ENCODE data around the gene ATP8B4. TPM values are rescaled to one million over a fixed set of nuclear protein-coding genes. Genes with fewer than 3 reads are reported as not detected.

The ATP8B4 gene
- total RNA-seq, 6 experiments from 2014 or later, result 0.31 to 1.6 (median 0.91) TPM

DNA sequence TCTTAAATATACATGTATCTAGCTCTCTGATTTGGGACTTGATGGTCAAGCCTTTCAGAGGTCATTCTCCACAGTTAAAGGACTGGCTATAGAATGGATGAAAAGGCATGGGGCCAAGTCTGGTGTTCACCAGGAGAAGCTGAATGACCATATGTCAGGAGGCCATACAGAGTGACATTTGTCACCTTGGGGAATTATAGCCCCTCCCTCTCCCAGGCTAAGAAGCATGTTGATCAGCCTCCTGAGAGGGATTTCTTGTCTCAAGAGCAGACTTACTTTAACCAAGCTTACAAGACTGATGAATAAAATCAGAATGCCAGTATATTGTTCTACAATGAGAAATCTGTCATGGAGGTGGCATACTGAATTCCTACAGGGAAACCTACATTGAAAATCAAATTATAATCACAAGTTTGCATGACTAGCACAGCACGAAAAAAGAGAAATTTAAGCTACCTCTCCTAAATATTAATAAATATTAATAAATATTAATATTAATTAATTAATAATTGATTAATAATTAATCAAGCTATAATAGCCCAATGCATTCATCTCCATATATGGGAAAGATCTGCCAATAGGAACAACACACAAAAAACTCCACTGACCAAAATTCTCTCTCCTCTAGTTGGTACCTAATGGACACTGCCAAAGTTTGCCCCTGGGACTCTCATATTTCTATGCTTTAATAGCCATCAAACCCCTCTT, 47.3 kb downstream of the ATP8B4 start:
- Mint-ChIP-seq H3K27ac (no peak overlapping the region), H3K36me3 (ENCODE audit: low read depth) (no peaks in the 10 kb centered on the region), H3K9me3 (no peaks in the 10 kb centered on the region), H3K27me3 (ENCODE audit: insufficient read depth) (peaks cover 2% of the 10 kb centered on the region; the same call in 1 of the 2 replicates), H3K4me1 (ENCODE audit: low read depth) (peaks cover 6% of the 10 kb centered on the region; the same call in 1 of the 2 replicates), H3K4me3 (no peak overlapping the region)
- TF ChIP-seq, protein P1, sequence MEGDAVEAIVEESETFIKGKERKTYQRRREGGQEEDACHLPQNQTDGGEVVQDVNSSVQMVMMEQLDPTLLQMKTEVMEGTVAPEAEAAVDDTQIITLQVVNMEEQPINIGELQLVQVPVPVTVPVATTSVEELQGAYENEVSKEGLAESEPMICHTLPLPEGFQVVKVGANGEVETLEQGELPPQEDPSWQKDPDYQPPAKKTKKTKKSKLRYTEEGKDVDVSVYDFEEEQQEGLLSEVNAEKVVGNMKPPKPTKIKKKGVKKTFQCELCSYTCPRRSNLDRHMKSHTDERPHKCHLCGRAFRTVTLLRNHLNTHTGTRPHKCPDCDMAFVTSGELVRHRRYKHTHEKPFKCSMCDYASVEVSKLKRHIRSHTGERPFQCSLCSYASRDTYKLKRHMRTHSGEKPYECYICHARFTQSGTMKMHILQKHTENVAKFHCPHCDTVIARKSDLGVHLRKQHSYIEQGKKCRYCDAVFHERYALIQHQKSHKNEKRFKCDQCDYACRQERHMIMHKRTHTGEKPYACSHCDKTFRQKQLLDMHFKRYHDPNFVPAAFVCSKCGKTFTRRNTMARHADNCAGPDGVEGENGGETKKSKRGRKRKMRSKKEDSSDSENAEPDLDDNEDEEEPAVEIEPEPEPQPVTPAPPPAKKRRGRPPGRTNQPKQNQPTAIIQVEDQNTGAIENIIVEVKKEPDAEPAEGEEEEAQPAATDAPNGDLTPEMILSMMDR (IDR thresholded peaks at IDR 0.05), result no peak
- DNase-seq, result no peak

DNA sequence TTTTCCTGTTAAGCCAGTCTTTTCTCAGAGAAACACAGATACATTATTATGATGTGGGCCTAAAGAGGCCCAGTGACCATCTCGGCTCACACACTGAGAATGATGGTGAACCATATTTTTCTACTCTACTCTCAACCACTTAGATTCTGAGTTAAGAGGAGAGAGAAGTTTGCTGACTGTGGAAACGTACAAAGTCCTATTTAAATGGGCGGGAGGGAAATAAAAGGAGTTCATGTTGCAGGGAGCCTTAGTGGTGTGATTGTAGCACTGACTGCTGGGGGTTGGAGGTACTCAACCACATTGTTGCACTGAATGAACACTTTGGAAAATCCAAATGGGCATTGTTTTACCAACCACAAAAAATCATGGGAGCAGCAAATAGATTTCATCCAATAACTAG, 51.0 kb downstream of the ATP8B4 start:
- peaks cover 8% of the 10 kb centered on the region; the same call in 1 of the 2 replicates for H3K4me1 Mint-ChIP-seq (ENCODE audit: low read depth)
- H3K36me3 Mint-ChIP-seq (ENCODE audit: low read depth), result no peaks in the 10 kb centered on the region
- H3K9me3 Mint-ChIP-seq, result no peaks in the 10 kb centered on the region
- TF ChIP-seq, protein P1 (IDR thresholded peaks at IDR 0.05), result no peak
- no peak overlapping the region for H3K4me3 Mint-ChIP-seq
- DNase-seq, result no peak
- H3K27me3 Mint-ChIP-seq (ENCODE audit: insufficient read depth), result peaks cover 2% of the 10 kb centered on the region; the same call in 1 of the 2 replicates
- no peak overlapping the region for H3K27ac Mint-ChIP-seq

DNA sequence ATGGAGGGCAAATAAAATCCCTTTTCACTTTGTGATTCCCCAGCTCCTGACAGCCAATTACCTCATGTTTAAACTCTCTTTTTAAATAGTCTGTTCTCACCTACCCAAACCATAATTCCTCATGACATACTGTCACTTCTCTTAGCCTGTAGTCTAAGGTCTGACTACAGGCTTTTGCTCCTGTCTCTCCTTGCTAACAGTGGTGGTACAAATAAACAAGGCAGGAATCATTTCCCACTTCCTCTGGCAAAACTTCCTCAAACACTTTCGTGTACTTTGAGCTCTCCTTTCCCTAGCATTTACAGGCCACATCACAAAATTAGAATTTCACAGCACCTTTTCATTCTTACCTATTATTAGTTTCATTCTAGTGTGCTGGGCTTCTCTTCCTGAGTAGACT, 51.8 kb downstream of the ATP8B4 start:
- H3K4me1 Mint-ChIP-seq (ENCODE audit: low read depth), result peaks cover 8% of the 10 kb centered on the region; the same call in 1 of the 2 replicates
- H3K36me3 Mint-ChIP-seq (ENCODE audit: low read depth), result no peaks in the 10 kb centered on the region
- no peak overlapping the region for H3K4me3 Mint-ChIP-seq
- TF ChIP-seq, protein P1 (IDR thresholded peaks at IDR 0.05), result no peak
- no peak overlapping the region for H3K27ac Mint-ChIP-seq
- H3K27me3 Mint-ChIP-seq (ENCODE audit: insufficient read depth), result peaks cover 2% of the 10 kb centered on the region; the same call in 1 of the 2 replicates
- DNase-seq, result no peak
- no peaks in the 10 kb centered on the region for H3K9me3 Mint-ChIP-seq

DNA sequence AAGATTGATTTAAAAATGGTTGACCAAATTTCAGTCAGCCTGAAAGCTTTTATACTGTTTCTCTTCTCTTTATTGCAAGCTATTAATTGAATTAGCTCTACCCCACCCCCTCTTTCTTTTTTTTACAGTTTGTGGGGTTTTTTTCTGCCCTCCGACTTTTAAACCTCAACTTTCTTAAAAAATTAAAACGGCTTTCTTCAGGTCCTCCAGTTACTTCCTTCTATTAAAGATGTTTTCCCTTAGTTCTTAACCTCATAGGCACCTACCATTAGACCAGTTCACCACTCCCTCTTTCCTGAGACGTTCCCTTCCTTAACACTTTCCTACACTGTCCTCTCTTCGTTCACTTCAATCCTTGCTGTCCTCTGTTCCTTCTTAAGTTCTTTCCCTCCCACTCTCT, 52.4 kb downstream of the ATP8B4 start:
- Mint-ChIP-seq H3K4me1 (ENCODE audit: low read depth) (peaks cover 8% of the 10 kb centered on the region; the same call in 1 of the 2 replicates), H3K4me3 (no peak overlapping the region), H3K27ac (no peak overlapping the region), H3K9me3 (no peaks in the 10 kb centered on the region), H3K27me3 (ENCODE audit: insufficient read depth) (peaks cover 2% of the 10 kb centered on the region; the same call in 1 of the 2 replicates), H3K36me3 (ENCODE audit: low read depth) (no peaks in the 10 kb centered on the region)
- TF ChIP-seq, protein P1 (IDR thresholded peaks at IDR 0.05), result no peak
- no peak for DNase-seq

DNA sequence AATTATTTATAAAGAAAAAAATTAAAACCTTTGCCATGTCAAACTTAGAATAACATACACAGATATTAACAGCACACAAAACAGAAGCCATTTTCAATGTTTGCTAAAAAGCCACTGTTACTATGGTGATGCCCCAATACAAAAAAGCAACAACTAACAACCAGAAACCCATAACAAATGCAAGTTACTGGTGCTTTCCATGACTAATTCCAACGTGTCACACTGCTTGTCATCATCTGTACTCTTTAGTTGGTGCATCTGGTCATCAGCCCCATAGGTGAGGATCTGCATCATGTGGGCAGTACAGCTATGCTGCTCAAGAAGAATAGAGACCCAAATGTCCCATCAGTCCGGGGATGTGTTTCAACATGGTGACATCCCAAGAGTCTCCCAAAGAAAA, 52.8 kb downstream of the ATP8B4 start:
- Mint-ChIP-seq H3K27me3 (ENCODE audit: insufficient read depth) (peaks cover 2% of the 10 kb centered on the region; the same call in 1 of the 2 replicates), H3K36me3 (ENCODE audit: low read depth) (no peaks in the 10 kb centered on the region), H3K9me3 (no peaks in the 10 kb centered on the region), H3K27ac (no peak overlapping the region), H3K4me3 (no peak overlapping the region), H3K4me1 (ENCODE audit: low read depth) (peaks cover 8% of the 10 kb centered on the region; the same call in 1 of the 2 replicates)
- TF ChIP-seq, protein P1 (IDR thresholded peaks at IDR 0.05), result no peak
- peak; percentile 66 for DNase-seq

Data from HFFc6 (cell line).